Lower leg skin (tissue), 4 donors: ENCODE data around the gene EML6. TPM values are rescaled to one million over a fixed set of nuclear protein-coding genes. Genes with fewer than 3 reads are reported as not detected.

Experiments
- DNase-seq, 2 donors: peaks; one replicate each; pipeline ENCODE4 v3.0.0-alpha.2; 2019; ENCODE audit warnings: low spot score in 2 of 2
- H3K4me3 ChIP-seq: fragments of 200-600 bp; sonication (generic); 2 replicates; pipeline ENCODE4 v1.5.1; 2017; ENCODE audit warnings: mild to moderate bottlenecking, low read depth; ENCODE audit not compliant: poor library complexity, severe bottlenecking
- POLR2A ChIP-seq, 2 donors: fragments of 450-650 bp; IDR thresholded peaks; one replicate each; pipeline ENCODE4 v1.6.1; 2016 to 2017; ENCODE audit warnings: antibody characterized with exemption in 2 of 2, mild to moderate bottlenecking in 1 of 2, moderate library complexity in 1 of 2
- WGBS, 2 donors: methylation state at CpG; one replicate each; pipeline ENCODE4 v1.1.5; 2018; 5-methylcytosine and 5-hydroxymethylcytosine counted together
- intact Hi-C: fragments of 100-400 bp; cut with DNase I; formaldehyde crosslinking; loops from one replicate; pipeline ENCODE4 v1.15.0; 2023; ENCODE audit warnings: low total_unique reads
- total RNA-seq, 4 donors: library from RNA; depleted of rRNA; stranded (reverse); fragments of >200 nt; gene quantifications; one replicate each; pipeline ENCODE4 v1.1.0, GENCODE V29; 2016
- TF ChIP-seq, protein P1 (sequence below), 3 donors: fragments of 450-650 bp; IDR thresholded peaks; one replicate each; pipeline ENCODE4 v1.5.1; 2016; ENCODE audit warnings: antibody characterized with exemption in 3 of 3, mild to moderate bottlenecking in 3 of 3, moderate library complexity in 2 of 3

The EML6 gene
- total RNA-seq, 4 donors from 2014 or later = 1.8 to 4.4 (median 3.3) TPM

GRCh38 chr2:54709336-54709809 is 14.1 kb upstream of the EML6 start:
- H3K4me3 ChIP-seq = peak overlapping the region; percentile 1
- intact Hi-C loops = loop anchor here (10.0 kb wide), 1 partner anchor 185 kb away; no protein-coding TSS in a partner anchor
- no peak for DNase-seq
- 30 to 38% methylated on average over 7 to 10 of the region's 18 CpGs for WGBS, 2 donors
- no peak for TF ChIP-seq POLR2A (IDR thresholded peaks at IDR 0.05)
- TF ChIP-seq, protein P1, sequence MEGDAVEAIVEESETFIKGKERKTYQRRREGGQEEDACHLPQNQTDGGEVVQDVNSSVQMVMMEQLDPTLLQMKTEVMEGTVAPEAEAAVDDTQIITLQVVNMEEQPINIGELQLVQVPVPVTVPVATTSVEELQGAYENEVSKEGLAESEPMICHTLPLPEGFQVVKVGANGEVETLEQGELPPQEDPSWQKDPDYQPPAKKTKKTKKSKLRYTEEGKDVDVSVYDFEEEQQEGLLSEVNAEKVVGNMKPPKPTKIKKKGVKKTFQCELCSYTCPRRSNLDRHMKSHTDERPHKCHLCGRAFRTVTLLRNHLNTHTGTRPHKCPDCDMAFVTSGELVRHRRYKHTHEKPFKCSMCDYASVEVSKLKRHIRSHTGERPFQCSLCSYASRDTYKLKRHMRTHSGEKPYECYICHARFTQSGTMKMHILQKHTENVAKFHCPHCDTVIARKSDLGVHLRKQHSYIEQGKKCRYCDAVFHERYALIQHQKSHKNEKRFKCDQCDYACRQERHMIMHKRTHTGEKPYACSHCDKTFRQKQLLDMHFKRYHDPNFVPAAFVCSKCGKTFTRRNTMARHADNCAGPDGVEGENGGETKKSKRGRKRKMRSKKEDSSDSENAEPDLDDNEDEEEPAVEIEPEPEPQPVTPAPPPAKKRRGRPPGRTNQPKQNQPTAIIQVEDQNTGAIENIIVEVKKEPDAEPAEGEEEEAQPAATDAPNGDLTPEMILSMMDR (IDR thresholded peaks at IDR 0.05) = no peak

DNA sequence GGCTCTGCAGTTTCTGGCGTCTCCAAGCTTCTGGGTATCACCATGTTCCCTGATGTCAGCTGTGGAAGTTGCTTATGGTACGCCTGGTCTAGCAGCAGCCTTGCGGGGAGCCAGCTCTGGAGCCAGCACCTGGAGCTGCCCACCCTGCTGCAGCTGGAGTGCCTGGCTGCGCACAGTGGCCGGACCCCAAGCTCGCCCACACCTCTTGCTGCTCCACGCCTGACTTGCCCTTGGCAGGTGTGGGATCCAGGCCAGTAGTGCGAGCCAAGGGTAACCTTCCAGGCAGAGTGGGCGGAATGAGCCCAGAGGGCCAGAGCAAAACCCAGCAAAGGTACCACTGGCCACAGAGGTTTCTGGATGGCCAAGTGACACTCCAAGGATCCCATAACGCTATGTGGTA is 13.2 kb upstream of the EML6 start:
- H3K4me3 ChIP-seq = no peak overlapping the region
- DNase-seq = no peak
- no peak for TF ChIP-seq POLR2A (IDR thresholded peaks at IDR 0.05)
- TF ChIP-seq, protein P1 (IDR thresholded peaks at IDR 0.05) = no peak
- intact Hi-C loops = no loop called here
- WGBS, 2 donors = 77 to 92% methylated on average over 10 of the region's 10 CpGs

DNA sequence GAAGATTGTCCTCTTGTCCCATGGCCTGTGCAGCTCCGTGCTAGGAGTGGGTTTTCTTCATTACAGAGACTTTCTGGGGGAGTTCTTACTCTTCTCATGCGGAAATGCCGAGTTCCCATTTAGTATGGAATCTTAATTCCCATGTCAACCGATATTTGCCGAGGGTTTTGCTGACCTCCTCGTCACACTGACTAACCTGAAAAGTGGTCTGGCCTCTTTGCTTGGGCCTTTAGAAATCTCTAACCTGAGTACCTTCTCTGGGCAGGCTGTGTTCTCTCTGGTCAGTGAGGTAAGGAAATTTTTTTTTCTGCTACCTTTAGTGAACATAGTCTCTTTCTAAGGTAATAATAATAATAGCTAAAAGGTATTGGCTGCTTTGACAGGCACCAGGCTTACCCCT is 10.9 kb upstream of the EML6 start:
- no peak for TF ChIP-seq POLR2A (IDR thresholded peaks at IDR 0.05)
- TF ChIP-seq, protein P1 (IDR thresholded peaks at IDR 0.05) = no peak
- no peak for DNase-seq
- no peak overlapping the region for H3K4me3 ChIP-seq
- 94 to 95% methylated on average over 6 of the region's 6 CpGs for WGBS, 2 donors
- intact Hi-C loops = no loop called here

DNA sequence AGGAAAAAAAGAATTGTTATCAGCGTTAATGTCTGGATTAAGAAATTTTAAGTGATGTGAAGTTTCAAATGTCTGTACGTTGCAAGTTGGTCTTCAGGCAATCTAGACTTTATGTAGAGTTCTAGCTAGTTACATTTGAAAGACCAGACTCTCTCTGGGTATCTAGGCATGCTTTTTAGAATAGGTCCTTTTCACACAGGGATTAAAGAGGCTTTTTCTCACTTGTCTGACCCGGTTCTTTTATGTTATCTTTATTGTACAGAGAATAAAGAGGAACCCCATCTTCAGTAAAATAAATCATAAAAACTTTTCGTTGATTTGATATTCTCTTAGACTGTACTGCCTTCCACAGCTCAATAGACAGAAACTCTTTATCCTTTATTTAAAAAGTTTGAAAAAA is 8.5 kb upstream of the EML6 start:
- no peak for DNase-seq
- H3K4me3 ChIP-seq = no peak overlapping the region
- intact Hi-C loops = no loop called here
- TF ChIP-seq POLR2A (IDR thresholded peaks at IDR 0.05) = no peak
- TF ChIP-seq, protein P1 (IDR thresholded peaks at IDR 0.05) = no peak
- WGBS, 2 donors = 65 to 66% methylated on average over 4 of the region's 4 CpGs

DNA sequence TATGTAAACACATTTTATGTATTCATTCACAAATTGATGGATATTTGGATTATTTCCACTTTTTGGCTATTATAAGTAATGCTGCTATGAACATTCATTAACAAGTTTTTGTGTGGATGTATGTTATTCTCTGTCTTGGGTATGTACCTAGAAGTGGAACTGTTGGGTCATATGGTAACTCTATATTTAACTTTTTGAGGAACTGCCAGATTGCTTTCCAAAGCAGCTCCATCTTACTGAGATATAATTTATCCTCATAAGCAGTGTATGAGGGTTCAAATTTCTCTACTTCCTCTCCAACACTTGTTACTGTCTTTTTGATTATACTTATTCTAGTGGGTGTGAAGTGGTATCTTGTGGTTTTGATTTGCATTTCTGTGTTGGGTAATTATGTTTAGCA is 7.1 kb upstream of the EML6 start:
- H3K4me3 ChIP-seq = no peak overlapping the region
- DNase-seq = no peak
- TF ChIP-seq, protein P1 (IDR thresholded peaks at IDR 0.05) = no peak
- no peak for TF ChIP-seq POLR2A (IDR thresholded peaks at IDR 0.05)
- intact Hi-C loops = no loop called here

GRCh38 chr2:54720563-54720962 is 2.9 kb upstream of the EML6 start:
- H3K4me3 ChIP-seq = no peak overlapping the region
- intact Hi-C loops = loop anchor here (10.0 kb wide), 1 partner anchor 114 kb away; no protein-coding TSS in a partner anchor
- WGBS, 2 donors = 78 to 86% methylated on average over 2 of the region's 2 CpGs
- no peak for DNase-seq
- no peak for TF ChIP-seq POLR2A (IDR thresholded peaks at IDR 0.05)
- TF ChIP-seq, protein P1 (IDR thresholded peaks at IDR 0.05) = no peak
